DMS153 (cell line): ENCODE data around the gene TMEM115.

Experiments
- DNase-seq: peaks from one replicate; lab custom pipeline; 2025; lab: John Stamatoyannopoulos, UW

The TMEM115 gene

GRCh38 chr3:50375258-50375931, 16.1 kb upstream of the TMEM115 start:
- no peak for DNase-seq

- DNase-seq, result no peak
Observed at GRCh38 chr3:50374363-50375257, 15.3 kb upstream of the TMEM115 start.

DNA sequence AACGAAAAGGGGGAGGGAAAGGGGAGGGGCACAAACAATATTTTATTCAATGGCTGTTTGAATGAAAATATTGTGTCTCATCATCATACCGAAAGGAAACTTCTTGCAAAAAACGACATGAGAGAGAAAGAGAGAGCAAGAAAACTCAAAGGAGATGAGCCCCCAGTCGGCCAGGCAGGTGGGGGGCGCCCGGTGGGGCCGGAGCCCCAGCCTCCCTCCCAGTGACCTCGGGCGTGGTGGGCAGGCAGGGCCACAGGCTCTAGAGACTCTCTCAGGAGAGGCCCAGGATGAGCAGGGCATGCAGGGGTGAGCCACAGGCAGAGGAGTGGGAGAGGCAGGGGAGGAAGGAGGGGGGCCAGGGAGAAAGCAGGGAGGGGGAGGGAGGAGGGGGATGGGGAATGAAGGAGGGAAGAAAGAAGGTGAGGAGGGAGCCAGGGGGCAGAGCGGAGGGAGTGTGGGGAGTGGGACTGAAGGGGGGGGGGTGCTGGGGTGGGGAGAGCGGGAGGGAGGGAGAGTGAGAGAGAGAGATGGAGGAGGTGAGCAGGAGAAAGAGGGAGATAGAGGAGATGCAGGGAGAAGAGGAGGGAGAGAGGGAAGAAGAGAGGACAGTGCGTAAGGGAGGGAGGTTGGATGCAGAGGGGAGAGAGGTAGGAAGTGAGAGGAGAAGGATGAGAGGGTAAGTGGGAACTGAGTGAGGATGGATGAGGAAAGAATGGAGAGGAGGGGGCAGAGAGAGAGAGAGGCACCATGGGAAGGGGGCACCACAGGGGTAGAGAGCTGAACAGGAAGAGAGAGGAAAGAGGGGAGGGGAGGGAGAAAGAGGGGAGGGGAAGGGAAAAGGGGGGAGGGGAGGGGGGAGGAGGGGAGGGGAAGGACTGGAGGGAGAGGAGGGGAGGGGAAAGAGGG, 14.1 kb upstream of the TMEM115 start:
- no peak for DNase-seq

DNA sequence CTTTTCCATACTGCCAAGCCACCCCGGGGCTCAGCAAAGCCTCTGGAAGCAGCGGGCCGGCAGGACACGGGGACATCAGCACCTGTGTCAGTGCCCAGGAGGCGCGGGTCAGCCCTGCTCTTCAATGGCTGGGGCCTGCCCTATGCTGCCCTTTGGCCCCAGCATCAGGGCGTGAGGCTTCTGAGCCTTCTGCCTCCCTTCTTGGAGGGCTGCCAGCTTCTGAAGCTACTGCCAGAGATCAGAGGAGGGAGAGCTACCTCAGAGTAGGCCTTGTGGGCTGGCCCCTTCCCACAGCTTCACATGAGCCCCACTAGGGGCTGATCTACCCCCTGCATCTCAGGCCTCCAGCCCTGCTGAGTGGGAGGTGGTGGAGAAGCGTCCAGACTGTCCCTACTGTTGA, 13.0 kb upstream of the TMEM115 start:
- DNase-seq, result no peak

GRCh38 chr3:50371133-50371685, 11.9 kb upstream of the TMEM115 start:
- no peak for DNase-seq

DNA sequence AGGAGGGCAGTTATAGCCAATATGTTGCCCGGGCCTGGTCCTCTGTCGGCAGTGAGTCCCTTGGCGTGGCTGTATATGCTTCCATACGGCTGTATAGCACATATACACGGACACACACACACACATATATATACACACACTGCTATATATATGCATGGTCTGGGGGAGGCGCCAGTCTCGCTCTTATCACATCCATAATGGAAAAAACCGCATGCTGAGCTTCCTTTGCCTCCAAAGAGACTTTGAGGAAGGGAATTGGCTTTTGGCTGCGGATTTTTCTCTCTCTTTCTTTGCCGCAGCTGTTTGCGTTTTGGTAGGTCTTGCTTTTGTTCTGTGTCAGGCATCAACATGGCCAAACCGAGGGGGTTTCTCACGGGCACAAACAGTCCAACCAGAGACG, 11.3 kb upstream of the TMEM115 start:
- DNase-seq, result peak; percentile 29

GRCh38 chr3:50369012-50369670, 9.8 kb upstream of the TMEM115 start:
- DNase-seq, result no peak

- no peak for DNase-seq
Observed at GRCh38 chr3:50365842-50366220, 6.5 kb upstream of the TMEM115 start.

- peak; percentile 38 for DNase-seq
Observed at GRCh38 chr3:50365080-50365841, 5.9 kb upstream of the TMEM115 start.

- no peak for DNase-seq
Observed at GRCh38 chr3:50364573-50365079, 5.3 kb upstream of the TMEM115 start.

DNA sequence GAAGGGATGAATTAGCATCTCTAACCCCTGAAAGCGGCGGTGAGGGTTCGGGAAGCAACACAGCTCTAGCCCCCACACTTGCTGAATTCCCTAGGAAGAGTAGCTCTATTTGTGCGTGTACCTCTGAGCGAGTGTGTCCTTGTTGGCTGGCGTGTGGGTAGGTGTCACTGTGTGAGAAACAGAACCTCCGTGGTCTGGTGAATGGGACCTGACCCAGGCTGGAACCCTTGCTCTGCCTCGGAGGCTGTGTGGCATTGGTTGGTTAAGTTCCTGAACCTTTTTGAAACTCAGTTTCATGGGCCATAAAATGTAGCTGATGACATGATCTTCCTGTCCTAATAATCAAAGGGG, 414 bp upstream of the TMEM115 start:
- no peak for DNase-seq

DNA sequence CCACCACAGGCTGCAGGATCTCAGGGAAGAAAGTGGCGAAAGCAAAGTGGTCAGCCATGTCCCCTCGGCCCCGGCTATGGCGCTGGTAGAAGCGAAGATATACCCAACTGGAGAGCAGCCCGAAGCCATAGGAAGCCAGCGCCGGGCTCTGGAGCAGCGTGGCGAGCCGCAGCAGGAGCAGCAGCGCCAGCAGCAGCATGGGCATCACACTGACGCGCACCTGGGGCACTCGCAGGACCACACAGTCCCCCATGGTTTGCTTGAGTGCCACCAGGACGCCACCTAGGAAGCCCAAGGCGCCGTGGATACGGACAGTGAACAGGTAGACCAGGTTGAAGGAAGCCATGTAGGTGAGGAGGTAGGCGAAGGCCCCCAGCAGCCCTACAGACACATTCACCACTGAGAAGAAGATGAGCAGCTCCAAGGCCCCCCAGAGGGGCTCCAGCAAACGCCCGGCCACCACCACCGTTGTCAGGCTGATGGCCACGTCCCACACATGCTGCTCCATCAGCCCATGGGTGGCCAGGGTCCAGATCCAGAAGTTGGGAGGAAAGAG, 888 bp downstream of the TMEM115 start:
- DNase-seq, result no peak

GRCh38 chr3:50357481-50357880, 1.8 kb downstream of the TMEM115 start:
- DNase-seq, result no peak

DNA sequence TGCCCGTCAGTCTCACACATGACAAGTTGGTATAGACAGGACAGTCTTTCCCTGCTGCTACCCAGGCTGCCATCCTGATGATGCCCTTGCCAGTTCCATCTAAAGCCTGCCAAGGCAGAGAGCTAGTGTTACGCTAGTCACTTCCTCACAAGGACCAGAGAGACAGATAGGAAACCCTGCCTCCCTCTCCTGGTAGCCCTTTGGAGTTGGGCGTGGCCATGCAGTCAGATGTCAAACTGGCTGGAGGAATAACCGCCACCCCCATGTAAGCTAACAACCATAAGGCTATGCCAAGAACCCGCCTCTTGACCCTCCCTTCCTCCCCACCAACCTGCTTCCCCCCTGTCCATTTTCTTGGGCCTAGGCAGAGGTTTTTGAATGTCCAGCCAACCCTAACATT, 2.8 kb downstream of the TMEM115 start:
- DNase-seq, result no peak

DNA sequence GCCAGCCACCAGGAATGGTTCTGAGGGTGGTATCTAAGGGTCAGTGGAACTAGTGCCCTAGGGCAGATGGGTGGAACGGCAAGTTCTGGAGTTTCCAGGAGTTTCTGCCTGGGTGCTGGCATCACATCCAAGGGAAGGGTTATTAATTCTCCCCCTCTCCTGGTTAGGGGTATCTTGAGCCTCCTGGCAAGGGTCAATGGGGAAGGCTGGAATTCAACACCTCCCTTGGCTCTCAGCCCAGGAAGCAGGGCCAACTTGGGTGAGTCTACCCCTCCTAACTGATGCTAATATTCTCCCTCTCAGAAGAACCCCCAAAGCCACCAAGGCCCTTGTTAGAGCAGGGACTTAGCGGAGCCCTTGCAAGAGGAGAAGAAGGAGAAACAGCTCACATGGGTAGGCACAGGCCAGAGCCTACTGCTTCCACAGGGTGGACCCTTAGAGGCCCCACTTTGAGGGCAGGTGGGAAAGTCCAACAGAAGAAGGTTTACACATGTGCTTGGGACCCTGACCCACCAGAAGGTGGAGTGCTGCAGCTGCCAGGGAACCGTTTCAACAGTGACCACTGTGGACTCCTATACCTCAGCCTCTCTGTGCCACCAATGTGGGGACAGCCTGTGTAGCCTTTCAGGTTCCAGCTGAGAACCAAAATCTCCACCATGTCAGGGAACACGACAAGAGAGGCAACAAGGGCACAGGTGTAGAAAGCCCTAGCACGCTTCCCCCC, 3.3 kb downstream of the TMEM115 start:
- DNase-seq, result no peak

GRCh38 chr3:50354850-50355249, 4.5 kb downstream of the TMEM115 start:
- no peak for DNase-seq

- DNase-seq, result no peak
Observed at GRCh38 chr3:50354186-50354764, 5.0 kb downstream of the TMEM115 start.

GRCh38 chr3:50353245-50354004, 5.9 kb downstream of the TMEM115 start:
- DNase-seq, result no peak

DNA sequence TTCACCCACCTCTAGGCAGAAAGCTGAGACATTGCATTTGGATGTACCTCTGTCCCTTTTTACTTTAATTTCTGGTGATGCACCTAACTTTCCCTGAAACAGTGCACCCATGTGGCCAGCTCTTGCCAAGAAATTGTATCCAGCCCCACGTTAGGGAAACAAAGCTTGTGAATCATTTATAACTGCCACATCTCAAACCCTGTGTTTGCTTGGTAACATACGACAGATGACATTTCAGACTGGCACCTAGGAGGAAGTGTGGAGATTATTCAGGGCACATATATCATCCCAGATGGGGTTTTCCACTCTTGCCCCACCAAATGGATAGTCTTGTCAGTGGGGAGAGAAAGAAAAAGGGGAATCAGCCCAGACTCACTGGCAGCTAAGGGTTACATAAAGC, 6.5 kb downstream of the TMEM115 start:
- no peak for DNase-seq
